CD4-positive, alpha-beta T cell treated with Interleukin-1 beta for 1 hour (primary cell): ENCODE measurements around the gene TRABD2B.

ENCODE experiments used
- DNase-seq, 2 donors: peaks; one replicate each; pipeline ENCODE4 v3.0.0-alpha.2; 2020 to 2022

TRABD2B gene

DNA sequence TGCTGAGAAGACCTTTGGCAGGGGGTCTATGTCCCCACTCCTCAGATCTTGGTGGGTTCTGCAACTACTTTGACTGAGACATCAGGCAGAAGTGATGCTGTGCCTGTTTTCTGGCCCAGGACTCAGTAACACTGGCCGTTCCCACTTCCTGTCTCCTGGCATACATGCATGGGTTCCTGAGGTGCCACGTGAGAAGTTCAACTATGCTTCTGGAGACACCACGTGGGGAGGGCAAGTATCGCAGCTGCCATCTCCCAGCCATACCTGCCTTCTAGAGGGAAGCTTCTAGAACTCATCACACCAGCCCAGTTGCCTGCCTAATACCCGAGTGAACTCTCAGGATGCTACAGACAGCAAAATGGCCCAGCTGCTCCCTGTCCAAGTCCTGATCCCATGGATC lies 65.8 kb downstream of the TRABD2B start:
- no peak for DNase-seq

DNA sequence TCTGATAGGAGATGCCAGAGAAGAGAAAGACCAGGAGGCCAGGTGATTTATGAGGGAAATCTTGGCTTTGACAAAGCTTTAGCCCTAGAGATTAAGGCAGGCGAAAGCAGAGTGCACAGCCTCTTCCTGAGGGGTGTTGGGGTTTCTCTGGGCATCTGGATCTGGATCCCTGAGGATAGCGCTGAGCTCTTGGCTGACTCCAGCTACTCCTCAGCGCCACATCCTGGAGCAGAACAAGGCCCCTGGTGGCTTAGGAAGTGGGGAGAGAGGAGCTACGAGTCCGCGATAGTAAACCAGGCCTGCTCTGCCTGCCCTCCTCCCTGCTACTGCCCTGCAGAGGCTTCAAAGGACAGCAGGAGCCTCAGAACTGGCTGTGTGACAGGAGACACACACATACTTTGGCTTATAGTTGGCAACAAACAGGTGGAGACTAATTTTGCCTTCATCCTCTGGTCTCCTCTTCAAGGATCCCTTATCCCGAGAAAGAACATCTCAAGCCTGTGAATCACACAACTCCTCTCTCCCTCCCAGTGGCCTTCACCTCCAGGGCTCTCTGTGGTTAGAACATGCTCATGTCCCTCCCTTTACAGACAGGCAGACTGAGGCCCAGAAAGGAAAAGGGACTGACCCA lies 66.9 kb downstream of the TRABD2B start:
- no peak for DNase-seq

DNA sequence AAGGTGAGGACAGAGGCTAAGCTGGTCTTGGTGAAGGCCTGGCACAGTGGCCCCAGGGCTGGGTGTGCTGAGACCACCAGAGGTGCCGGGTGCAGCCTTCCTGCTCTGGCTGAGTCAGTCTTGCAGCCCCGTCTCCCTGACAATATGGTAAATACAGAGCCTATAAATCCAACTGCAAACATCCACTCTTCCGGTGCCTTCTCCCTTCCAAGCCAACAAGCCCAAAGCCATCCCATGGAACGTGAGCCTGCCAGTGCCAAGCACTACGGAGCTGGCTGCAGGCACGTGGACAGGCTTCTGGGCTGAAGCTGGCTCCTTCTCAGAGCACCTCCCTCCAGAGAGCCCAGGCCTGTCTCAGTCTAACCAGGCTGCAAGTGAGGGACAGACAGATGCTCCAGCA lies 70.0 kb downstream of the TRABD2B start:
- no peak for DNase-seq

DNA sequence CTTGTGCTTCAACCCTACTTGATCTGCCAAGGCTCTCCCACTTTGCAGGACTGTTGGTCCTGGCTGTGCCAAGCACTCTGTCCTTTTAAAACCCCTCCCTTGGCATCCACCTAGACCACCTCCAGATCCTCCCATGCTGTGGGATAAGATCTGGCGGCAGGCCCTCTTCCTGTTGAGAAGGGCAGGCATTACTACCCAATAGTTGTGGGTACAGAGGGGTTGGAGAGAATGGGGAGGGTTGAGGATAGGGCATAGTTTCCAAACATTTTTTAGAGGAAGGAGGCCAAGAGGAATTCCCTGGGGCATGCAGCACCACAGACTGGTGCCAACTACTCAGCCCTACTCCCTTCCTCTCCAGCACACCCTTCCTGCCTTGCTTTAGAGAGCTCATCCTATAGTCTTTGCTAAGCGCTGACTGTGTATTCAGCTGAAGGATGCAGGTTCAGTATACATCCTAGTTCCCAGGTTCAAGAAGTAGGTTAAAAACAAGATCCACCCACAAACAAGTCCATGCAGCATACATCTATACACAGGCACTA lies 70.7 kb downstream of the TRABD2B start:
- no peak for DNase-seq

DNA sequence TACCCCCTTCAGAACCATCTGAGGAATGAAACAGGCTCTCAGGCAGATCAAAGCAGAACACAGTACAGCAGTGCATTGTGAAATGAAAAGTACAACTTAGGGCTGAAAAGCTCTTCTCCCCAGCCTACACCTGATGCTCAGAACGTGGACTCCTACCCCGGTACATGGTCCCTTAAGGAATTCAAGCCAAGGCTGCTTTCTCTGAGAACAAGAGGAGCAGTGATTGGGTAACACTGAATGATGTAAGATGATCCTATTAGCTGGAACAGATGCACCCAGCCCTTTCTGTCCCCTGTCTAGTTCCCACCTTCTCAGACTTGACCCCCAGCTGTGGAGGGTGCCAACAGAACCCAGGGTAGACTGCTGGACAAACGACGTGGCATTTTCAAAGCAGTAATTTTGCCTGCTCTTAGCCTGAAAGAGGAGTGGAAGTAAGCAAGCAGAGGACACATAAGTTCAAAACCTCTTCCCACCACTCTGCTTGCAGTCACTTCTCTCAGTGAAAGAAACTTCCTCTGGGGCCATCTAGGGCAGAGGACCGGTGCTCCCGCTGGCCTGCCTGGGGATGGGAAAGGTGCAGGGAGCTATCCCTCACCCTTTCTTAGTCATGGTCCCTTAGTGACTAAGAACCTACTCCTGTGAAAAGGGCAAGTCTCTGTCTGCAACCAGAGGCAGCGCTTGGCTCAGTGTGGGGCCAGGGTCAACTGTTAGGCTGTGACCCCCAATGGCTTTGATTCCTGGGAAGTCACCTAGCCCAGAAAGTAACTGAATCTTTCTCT lies 72.7 kb downstream of the TRABD2B start:
- no peak for DNase-seq

DNA sequence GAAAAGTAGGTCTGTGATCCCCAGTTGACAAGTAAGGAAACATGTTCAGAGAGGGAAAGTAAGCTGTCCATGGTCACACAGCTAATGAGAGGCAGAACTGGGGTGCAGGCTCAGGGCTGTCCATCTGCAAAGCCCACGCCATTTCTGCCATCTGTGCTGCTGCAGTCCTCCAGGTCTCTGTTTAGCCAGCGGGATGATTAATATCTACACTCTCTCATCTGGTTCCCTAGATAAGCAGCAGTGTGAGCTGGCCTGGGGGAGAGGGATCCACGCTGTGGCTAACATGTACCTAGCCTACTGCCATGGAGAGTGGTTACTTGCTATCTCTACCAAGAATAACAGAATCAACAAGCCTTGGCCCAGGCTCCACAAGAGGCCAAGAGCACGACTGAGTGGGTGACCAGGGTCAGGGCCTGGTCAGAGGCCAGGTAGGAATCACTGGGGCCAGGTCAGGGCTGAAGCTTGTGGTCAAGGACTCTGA lies 75.2 kb downstream of the TRABD2B start:
- DNase-seq: no peak

DNA sequence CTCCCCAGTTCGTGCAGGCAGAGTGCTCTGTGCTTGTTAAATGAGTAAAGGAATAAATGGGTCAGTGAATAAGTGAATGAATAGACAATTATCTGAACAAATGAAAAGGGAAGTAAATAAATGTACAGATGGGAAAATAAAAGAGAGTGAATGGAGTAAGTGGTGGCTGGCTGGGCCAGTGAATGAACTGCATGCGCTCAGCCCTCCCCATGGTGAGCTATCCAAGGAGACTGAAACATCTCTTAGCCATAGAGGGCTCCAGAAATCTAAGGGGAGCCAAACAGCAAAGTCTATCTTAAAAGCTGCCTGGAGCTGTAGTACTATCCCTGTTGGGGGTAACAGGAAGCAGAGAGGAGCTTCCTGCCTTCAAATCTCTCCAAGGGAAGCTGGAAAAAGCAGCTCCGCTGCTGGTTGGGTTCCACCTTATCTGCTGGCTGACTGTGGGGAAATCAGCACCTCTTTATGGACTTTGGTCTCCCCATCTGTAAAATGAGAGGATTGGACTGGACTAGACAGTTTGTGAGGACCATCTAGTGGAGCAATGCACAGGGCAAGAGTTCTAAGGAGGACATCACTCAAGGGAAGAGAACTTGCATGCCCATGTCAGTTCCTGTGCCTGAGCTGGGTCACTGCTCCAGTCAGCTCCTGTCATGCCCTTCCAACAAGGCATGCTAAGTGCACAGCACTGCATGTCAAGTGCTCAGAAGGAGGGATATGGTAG lies 77.9 kb downstream of the TRABD2B start:
- DNase-seq: no peak

DNA sequence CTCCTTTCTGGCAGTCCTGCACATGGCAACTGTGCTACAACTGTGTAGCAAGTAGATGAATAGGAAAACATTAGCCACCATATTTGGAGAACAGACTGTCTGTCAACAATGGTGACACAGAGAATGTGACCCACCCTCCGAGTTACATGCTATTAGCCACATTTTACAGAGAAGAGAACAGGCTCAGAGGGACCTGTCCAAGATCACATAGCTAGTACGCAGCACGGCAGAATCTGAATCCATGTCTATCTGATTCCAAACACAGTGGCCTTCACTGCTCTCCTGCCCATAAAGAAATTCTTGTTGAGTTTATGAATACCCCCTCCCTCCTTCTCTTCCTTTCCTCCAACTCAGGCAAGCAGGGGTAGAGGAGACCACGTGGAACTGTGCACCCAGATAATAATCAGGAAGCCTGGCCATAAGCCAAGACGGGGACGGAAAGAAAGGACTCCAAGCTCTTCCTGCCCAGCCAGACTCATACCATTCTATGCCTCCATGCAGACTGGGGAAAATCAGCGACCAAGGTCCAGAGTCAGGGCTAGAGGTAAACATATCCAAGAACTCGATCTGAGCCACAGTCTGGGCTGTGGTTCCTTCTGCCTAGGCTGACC lies 78.8 kb downstream of the TRABD2B start:
- no peak for DNase-seq

DNA sequence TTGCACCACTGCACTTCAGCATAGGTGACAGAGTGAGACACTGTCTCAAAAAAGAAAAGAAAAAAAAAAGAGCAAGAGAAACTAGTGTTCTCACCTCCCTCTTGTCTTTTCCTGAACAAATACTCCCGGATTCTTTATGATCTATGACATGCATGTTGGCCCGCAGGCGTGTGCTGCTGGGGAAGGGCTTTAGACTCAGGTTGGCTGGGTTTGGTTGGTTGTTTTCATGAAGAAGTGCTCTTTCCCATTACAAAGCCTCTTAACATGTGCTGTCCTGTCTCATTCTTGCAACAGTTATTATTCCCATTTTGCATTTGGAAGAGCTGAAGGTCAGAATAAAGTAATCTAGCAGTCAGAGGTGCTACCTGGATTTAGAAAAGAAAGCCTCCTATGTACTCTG lies 79.5 kb downstream of the TRABD2B start:
- no peak for DNase-seq

DNA sequence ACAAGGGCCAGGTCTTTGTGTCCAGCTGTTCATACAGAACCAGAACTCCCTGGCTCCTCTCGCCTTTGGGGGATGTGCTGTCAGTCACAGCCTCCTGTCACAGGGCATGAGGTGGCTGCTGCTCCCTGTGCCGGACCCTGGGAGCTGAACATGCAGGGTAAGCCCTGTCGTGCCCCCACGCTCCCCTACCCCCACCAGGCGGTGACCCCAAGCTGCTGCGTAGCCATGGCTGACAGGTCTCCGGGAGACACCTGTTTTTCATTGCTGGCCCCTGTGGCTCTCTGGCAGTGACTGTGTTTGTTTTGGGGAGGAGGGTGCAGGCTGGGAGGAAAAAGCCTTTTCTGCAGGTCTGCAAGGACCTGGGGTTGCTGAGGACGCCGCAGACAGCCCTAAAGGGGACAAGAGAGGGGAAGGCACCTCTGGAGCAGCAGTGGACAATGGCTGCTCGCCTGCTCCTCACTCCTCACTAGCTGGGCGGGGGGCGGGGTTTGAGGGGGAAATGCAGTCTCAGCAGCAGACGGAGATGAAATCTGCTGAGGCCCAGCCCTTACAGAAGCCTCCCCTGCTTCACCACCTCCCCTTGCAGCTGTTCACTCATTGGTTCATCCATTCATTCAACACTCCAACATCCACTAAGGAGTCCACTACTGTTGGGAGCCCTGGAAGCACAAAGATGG lies 81.4 kb downstream of the TRABD2B start:
- DNase-seq: no peak

DNA sequence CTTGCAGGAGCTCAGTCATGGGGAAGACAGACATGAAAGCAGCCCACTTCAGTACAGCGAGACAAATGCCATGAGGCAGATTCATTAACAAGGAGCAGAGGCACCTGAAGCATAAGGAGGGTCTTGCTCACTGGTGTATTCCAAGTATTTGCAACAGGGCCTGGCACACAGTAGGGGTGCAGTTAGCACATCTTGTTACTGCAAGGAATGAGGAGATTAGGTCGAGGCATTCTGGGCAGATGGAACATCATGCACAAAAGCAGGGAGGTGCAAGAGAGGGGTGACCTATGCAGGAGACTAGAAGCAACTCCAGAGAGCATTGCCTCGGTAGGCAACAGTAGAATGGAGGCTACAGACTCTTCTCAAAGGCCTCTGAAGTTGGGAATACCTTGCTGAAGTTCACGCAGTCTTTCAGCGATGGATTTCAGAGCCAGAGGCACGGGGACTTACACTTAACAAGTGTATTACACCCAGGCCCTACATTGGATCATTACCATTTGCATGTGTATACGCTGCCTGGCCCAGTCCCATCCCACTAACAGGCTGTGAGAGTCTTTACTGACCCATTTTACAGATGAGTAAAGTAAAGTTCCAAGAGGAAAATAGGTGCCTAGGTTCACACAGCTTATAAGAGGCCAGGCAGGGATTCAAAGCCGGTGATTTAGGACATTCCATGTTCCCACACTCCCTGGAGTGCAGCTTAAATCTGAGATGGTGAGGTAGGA lies 82.1 kb downstream of the TRABD2B start:
- no peak for DNase-seq

DNA sequence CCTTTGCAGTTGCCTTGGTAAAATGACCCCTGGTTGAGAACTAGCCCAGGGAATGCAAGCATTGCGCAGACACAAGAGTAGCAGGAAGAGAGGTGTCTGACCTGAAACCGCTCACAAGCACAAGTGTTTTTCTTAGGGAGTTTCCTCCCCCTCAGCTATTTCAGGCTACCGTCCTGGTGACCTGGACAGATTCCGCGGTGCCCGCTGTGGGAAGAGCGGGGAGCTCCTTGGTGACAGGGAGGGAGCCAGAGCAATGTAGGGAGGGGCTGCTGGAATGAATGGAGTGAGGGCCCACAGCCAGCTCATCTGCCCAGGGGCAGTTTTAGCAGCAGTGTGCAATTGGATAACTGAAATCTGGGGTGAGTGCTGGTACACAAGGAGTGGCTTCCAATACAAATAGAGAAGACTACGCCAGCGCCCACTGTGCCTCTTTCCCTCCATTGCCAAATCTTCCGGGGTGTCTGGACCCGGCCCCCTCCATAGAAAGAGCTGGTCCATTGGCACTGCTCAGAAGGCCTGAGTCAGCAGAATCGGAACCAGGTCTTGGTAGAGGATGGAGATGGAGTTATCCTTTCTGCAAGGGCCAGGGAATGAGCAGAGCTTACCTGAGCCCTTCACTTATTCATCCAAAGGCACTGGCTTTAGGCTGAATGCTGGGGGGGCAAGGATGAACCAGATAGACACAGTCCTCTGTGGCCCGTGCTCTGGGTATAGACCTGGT lies 82.8 kb downstream of the TRABD2B start:
- no peak for DNase-seq

DNA sequence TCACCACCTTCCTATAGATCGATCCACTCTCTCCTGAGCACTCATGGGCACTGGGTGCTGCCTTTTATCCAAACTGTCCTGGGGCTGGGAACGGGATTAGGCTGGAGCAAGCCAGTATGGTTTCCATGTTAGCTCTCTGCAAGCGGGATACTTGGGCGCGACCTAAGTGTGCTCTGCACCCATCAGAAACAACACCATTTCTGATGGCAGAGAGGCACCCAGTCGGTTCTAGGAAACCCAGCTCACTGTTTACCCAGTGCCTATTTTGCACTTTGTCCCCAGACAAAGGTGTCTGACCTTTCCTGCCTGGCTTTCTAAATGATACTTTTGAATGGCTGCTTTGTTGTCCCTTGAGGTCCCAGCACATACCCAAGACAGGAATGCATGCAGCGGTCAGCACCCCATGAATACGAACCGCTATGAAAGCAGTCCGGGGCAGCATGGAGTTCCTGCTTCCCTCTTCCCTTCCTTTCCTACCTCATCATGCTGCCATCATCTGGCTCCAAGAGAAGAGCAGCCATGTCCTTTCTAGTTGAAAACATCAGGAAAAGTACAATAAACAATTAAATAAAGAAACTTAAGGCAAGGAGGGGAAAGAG lies 83.9 kb downstream of the TRABD2B start:
- DNase-seq: no peak

DNA sequence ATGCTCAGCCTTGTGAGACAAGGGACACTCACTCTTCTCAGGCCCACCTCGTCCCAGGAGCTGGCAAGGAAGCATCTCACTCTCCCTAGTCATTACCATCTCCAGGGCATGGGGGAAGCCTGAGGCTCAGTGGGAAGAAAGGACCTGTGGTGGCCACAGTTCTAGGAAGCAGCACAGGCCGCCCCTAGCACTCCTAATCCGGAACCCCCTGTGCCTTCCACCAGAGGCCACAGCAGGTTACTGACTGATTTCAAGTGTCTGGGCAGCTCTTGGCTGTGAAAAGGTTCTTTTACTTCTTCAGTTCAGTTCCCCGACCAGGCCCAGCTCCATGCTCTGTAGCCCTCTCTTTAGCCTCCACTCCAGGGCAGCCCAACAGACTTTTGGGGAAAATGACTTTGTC lies 84.4 kb downstream of the TRABD2B start:
- DNase-seq: no peak

DNA sequence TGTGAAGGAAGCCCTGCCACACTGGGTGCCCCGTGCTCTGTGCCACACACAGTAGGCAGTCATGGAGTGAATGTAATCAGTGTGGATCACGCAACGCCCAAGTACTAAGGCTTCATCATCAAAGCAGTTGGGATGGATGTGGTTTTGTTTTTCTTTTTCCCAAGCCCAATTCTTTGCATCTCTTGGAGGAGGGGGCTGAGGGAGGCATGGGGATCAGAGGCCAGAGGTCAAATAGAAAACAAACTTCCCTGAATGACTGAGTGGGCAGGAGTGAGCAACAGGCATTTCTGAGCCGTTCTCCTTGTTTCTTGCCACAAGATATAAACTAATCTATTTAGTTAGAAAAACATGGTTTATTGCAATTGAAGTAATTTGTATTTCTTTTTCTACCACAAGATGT lies 85.3 kb downstream of the TRABD2B start:
- DNase-seq: no peak

DNA sequence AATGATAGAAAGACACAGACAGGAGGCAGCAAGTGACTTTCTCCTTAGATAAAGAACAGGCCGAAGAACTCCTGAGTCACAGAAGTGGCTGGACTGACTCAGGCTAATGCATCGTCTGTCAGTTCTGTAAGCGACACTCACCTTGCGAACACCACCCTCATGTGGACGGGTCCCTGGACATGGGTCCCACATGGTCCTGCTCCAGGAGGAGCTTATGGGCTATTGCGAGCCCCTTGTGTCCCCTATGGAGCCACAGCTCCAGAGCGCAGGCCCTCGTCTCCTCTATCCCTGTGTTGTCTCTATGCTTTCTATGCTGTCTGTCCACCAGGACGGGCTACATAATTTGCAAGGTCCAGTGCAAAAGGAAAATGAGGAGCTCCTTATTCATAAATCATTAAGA lies 85.8 kb downstream of the TRABD2B start:
- no peak for DNase-seq

DNA sequence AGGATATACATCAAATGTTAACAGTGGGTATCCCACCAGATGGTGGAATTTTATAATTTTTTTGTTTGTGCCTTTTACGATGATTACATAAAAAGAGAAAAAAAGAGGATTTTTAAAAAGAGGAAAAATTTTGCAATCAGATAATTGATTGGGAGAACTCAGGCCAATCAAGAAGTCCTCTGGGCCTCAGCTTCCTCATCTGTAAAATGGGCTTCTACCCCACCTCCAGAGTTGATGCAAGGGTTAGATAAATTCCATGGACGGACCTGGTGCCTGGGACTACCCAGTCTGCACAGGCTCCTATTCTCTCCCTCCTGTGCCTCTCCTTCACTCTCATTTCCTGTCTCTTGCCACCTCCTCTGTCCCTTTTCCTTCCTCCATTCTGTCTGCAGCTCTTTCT lies 88.9 kb downstream of the TRABD2B start:
- DNase-seq: no peak

DNA sequence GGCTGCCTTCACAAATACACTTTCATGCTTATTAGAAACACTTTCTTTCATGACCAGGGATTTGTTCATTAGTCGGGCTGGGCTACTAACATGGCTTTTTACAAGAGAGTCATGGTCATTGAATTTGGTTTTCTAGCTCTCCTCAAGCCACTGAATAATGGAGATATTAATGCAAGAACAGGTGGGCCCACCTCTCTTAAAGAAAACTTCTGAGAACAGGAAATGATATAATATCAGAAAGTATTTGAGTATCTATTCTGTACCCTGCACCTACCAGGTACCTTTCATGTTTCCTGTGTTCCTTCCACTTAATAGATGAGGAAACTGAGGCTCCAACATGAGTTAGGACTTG lies 90.0 kb downstream of the TRABD2B start:
- DNase-seq: no peak

DNA sequence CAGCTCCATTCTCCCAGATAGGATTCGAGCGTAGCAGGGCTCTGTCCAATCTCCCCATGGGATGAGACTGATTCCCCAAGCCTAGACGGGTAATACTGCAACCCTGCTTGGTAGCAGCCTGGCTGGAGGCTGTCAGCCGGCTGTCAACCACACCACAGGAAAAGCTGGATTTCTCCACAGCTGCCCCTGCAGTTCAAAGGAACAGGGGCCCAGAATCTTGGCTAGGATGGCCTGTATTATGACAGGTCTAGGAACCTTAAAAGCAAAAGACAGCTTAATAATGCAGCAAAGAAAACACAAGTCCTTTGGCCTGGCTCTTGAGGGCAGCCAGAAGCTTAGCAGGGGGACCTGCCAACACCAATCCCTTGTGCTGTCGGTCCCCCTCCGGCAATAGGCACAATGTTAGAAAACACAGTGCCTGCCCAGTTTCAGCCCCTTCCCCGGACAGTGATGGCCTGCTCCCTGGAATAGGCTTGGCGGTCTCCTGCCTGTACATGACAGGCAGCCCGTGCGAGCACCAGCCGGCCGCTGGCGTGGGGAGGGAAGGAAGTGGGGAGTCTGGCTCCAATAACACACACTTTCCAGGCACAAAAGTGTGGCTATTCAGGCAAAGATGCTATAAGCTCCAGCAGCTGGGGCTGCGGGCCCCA lies 90.5 kb downstream of the TRABD2B start:
- DNase-seq: no peak

DNA sequence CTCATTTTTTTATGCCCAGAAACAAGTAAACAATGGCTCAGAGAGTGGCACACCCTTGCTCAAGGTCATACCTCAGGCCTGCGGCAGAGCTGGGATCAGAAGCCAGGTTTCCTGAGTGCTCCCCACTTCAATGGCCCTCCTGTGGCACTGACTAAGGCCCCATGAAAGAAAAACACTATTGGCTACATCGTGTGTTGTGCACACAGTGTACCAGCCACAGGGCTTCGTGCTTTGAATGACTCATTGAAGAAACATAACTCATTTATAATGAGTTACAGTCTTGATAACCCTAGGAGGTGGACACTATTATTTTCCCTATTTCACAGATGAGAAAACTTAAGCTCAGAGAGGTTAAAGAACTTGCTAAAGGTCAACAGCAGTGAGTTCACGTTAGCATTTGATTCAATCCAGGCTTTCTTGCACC lies 91.2 kb downstream of the TRABD2B start:
- no peak for DNase-seq
